Common myeloid progenitor, CD34-positive (primary cell): Measurements from ENCODE around the gene KCNC1.

Source experiments
- CTCF ChIA-PET: fragments of 350-600 bp; sonication (Branson Sonifier 250); formaldehyde crosslinking; loops from one replicate; lab custom pipeline; 2021; ENCODE audit warnings: antibody characterized with exemption; lab: Charles Lee
- POLR2A ChIA-PET: fragments of 350-600 bp; sonication (Branson Sonifier 250); formaldehyde crosslinking; loops from one replicate; lab custom pipeline; 2021; ENCODE audit warnings: antibody characterized with exemption; lab: Charles Lee
- DNase-seq, 3 donors: peaks; one replicate each; pipeline versions ENCODE4 v3.0.0 to v3.0.0-alpha.2; 2013
- H3K27ac ChIP-seq, 2 experiments: 1 replicate in 1 of 2; 2 replicates in 1 of 2; pipeline ENCODE4 v1.7.0; 2013; ENCODE audit warnings: inconsistent platforms in 2 of 2, low read length in 2 of 2, mild to moderate bottlenecking in 2 of 2, low read depth in 1 of 2, moderate library complexity in 1 of 2; ENCODE audit not compliant: severe bottlenecking in 2 of 2, insufficient read depth in 1 of 2, poor library complexity in 1 of 2
- H3K27me3 ChIP-seq, 5 experiments: replicated peaks in 2 of 5; 1 replicate in 3 of 5; 2 replicates in 2 of 5; pipeline versions ENCODE4 v1.6.1 to v1.7.0; 2013; ENCODE audit warnings: low read length in 4 of 5, mild to moderate bottlenecking in 2 of 5, moderate library complexity in 2 of 5, inconsistent platforms in 1 of 5; ENCODE audit not compliant: insufficient read depth in 5 of 5, control insufficient read depth in 4 of 5
- H3K36me3 ChIP-seq, 4 experiments: 1 replicate in 2 of 4; 2 replicates in 2 of 4; pipeline versions ENCODE4 v1.6.1 to v1.7.0; 2013; ENCODE audit warnings: low read length in 3 of 4, control low read depth in 1 of 4, mild to moderate bottlenecking in 1 of 4; ENCODE audit not compliant: control insufficient read depth in 4 of 4, insufficient read depth in 4 of 4
- H3K4me1 ChIP-seq, 4 experiments: 1 replicate in 3 of 4; 2 replicates in 1 of 4; pipeline versions ENCODE4 v1.6.1 to v1.7.1; 2013; ENCODE audit warnings: low read length in 3 of 4, mild to moderate bottlenecking in 3 of 4, control low read depth in 1 of 4, inconsistent platforms in 1 of 4, moderate library complexity in 1 of 4; ENCODE audit not compliant: control insufficient read depth in 4 of 4, insufficient read depth in 4 of 4; ENCODE audit errors: control extremely low read depth in 1 of 4
- H3K4me3 ChIP-seq, 7 experiments: 1 replicate in 4 of 7; 2 replicates in 3 of 7; pipeline versions ENCODE4 v1.5.1 to v1.7.0; 2013; ENCODE audit warnings: mild to moderate bottlenecking in 7 of 7, low read length in 6 of 7, moderate library complexity in 6 of 7, inconsistent platforms in 2 of 7, low read depth in 2 of 7, control low read depth in 1 of 7; ENCODE audit not compliant: insufficient read depth in 4 of 7, control insufficient read depth in 1 of 7; ENCODE audit errors: extremely low read depth in 1 of 7
- H3K9me3 ChIP-seq, 5 experiments: 1 replicate in 4 of 5; 2 replicates in 1 of 5; pipeline versions ENCODE4 v1.6.1 to v1.7.1; 2013; ENCODE audit warnings: low read length in 4 of 5, mild to moderate bottlenecking in 2 of 5, inconsistent platforms in 1 of 5, low read depth in 1 of 5, moderate library complexity in 1 of 5; ENCODE audit not compliant: control insufficient read depth in 4 of 5, insufficient read depth in 2 of 5; ENCODE audit errors: control extremely low read depth in 1 of 5
- WGBS: methylation state at CpG from one replicate; pipeline ENCODE4 v1.1.5; 2013; ENCODE audit not compliant: insufficient coverage; 5-methylcytosine and 5-hydroxymethylcytosine counted together

The KCNC1 gene

GRCh38 chr11:17793642-17794170 is 59.1 kb downstream of the KCNC1 start:
- 97% methylated on average over 6 of the region's 7 CpGs for WGBS
- POLR2A ChIA-PET: no interaction called here
- peaks cover 0 to 2% (median 0%) of the 10 kb centered on the region in 4 experiments for H3K36me3 ChIP-seq
- H3K4me3 ChIP-seq: no peak overlapping the region
- CTCF ChIA-PET: no interaction called here
- DNase-seq: no peak
- H3K9me3 ChIP-seq: no peaks in the 10 kb centered on the region
- H3K27ac ChIP-seq: no peak overlapping the region
- H3K27me3 ChIP-seq: no peaks in the 10 kb centered on the region
- no peaks in the 10 kb centered on the region for H3K4me1 ChIP-seq

GRCh38 chr11:17794981-17795380 is 60.4 kb downstream of the KCNC1 start:
- no peak overlapping the region for H3K4me3 ChIP-seq
- no peaks in the 10 kb centered on the region for H3K9me3 ChIP-seq
- no peaks in the 10 kb centered on the region for H3K4me1 ChIP-seq
- DNase-seq: no peak
- WGBS: 100% methylated on average over 5 of the region's 5 CpGs
- no peaks in the 10 kb centered on the region for H3K27me3 ChIP-seq
- H3K27ac ChIP-seq: no peak overlapping the region
- POLR2A ChIA-PET: no interaction called here
- CTCF ChIA-PET: no interaction called here
- H3K36me3 ChIP-seq: no peaks in the 10 kb centered on the region

- ChIA-PET POLR2A (no interaction called here), CTCF (no interaction called here)
- H3K4me3 ChIP-seq: no peak overlapping the region
- WGBS: 100% methylated on average over 2 of the region's 2 CpGs
- no peaks in the 10 kb centered on the region for H3K36me3 ChIP-seq
- no peak overlapping the region for H3K27ac ChIP-seq
- H3K4me1 ChIP-seq: no peaks in the 10 kb centered on the region
- no peaks in the 10 kb centered on the region for H3K27me3 ChIP-seq
- H3K9me3 ChIP-seq: no peaks in the 10 kb centered on the region
- no peak for DNase-seq
Observed at GRCh38 chr11:17796154-17796553, 61.6 kb downstream of the KCNC1 start.

GRCh38 chr11:17798253-17798652 is 63.7 kb downstream of the KCNC1 start:
- CTCF ChIA-PET: no interaction called here
- H3K4me3 ChIP-seq: no peak overlapping the region
- no peaks in the 10 kb centered on the region for H3K9me3 ChIP-seq
- no peaks in the 10 kb centered on the region for H3K27me3 ChIP-seq
- H3K4me1 ChIP-seq: no peaks in the 10 kb centered on the region
- DNase-seq: no peak
- 94% methylated on average over 6 of the region's 6 CpGs for WGBS
- no peaks in the 10 kb centered on the region for H3K36me3 ChIP-seq
- H3K27ac ChIP-seq: no peak overlapping the region
- POLR2A ChIA-PET: no interaction called here

- CTCF ChIA-PET: no interaction called here
Observed at GRCh38 chr11:17798716-17799115, 64.1 kb downstream of the KCNC1 start.

GRCh38 chr11:17799147-17799546 is 64.6 kb downstream of the KCNC1 start:
- ChIA-PET POLR2A (no interaction called here), CTCF (no interaction called here)
- Histone ChIP-seq H3K27ac (no peak overlapping the region), H3K27me3 (no peaks in the 10 kb centered on the region), H3K4me1 (no peaks in the 10 kb centered on the region), H3K36me3 (no peaks in the 10 kb centered on the region), H3K4me3 (no peak overlapping the region), H3K9me3 (no peaks in the 10 kb centered on the region)
- WGBS: 100% methylated on average over 3 of the region's 5 CpGs
- DNase-seq: no peak

More at GRCh38 chr11:17798716-17799115, 64.1 kb downstream of the KCNC1 start:
- Histone ChIP-seq H3K4me3 (no peak overlapping the region), H3K27me3 (no peaks in the 10 kb centered on the region), H3K27ac (no peak overlapping the region), H3K4me1 (no peaks in the 10 kb centered on the region), H3K36me3 (no peaks in the 10 kb centered on the region), H3K9me3 (no peaks in the 10 kb centered on the region)
- POLR2A ChIA-PET: no interaction called here
- no peak for DNase-seq
- 97% methylated on average over 3 of the region's 3 CpGs for WGBS

- Histone ChIP-seq H3K4me3 (no peak overlapping the region), H3K36me3 (no peaks in the 10 kb centered on the region), H3K9me3 (no peaks in the 10 kb centered on the region), H3K27ac (no peak overlapping the region), H3K27me3 (no peaks in the 10 kb centered on the region), H3K4me1 (no peaks in the 10 kb centered on the region)
- ChIA-PET POLR2A (no interaction called here), CTCF (no interaction called here)
- 83% methylated on average over 1 of the region's 4 CpGs for WGBS
- DNase-seq: no peak
Observed at GRCh38 chr11:17801166-17801565, 66.6 kb downstream of the KCNC1 start.
